CD14-positive monocyte (primary cell): Measurements from ENCODE around the gene FOXC1. TPM values are rescaled to one million over a fixed set of nuclear protein-coding genes. Genes with fewer than 3 reads are reported as not detected.
A peak's percentile ranks its signal among the peaks of the same experiment; 100 is the strongest.

Experiments
- DNase-seq, 3 donors: peaks; one replicate each; pipeline ENCODE4 v3.0.0-alpha.2; 2011 to 2022
- H2AFZ ChIP-seq: 2 replicates; pipeline ENCODE4 v1.6.0; 2012; ENCODE audit warnings: mild to moderate bottlenecking, low read depth, low read length, inconsistent platforms; ENCODE audit not compliant: insufficient read depth, poor library complexity, severe bottlenecking
- H3K27ac ChIP-seq, 2 donors: 1 replicate in 1 of 2; 2 replicates in 1 of 2; pipeline ENCODE4 v1.5.1; 2012 to 2013; ENCODE audit warnings: low read length in 2 of 2, control low read depth in 1 of 2, inconsistent platforms in 1 of 2, low read depth in 1 of 2, mild to moderate bottlenecking in 1 of 2
- H3K27me3 ChIP-seq, 2 donors: one replicate each; pipeline versions ENCODE4 v1.6.0 to v1.6.1; 2011 to 2013; ENCODE audit warnings: low read length in 2 of 2; ENCODE audit not compliant: control insufficient read depth in 2 of 2, insufficient read depth in 2 of 2
- H3K36me3 ChIP-seq, 2 donors: replicated peaks in 1 of 2; 1 replicate in 1 of 2; 2 replicates in 1 of 2; pipeline versions ENCODE4 v1.5.1 to v1.6.1; 2012 to 2013; ENCODE audit warnings: low read length in 2 of 2, control low read depth in 1 of 2, inconsistent platforms in 1 of 2, mild to moderate bottlenecking in 1 of 2; ENCODE audit not compliant: insufficient read depth in 2 of 2, control insufficient read depth in 1 of 2
- H3K4me1 ChIP-seq, 2 donors: 1 replicate in 1 of 2; 2 replicates in 1 of 2; pipeline versions ENCODE4 v1.5.1 to v1.6.1; 2012 to 2013; ENCODE audit warnings: low read length in 2 of 2, control low read depth in 1 of 2, inconsistent platforms in 1 of 2, mild to moderate bottlenecking in 1 of 2, moderate library complexity in 1 of 2; ENCODE audit not compliant: insufficient read depth in 2 of 2, control insufficient read depth in 1 of 2
- H3K4me2 ChIP-seq: replicated peaks from 2 replicates; pipeline ENCODE3; 2012; ENCODE audit warnings: low read length, moderate library complexity, mild to moderate bottlenecking; ENCODE audit not compliant: poor library complexity, severe bottlenecking; ENCODE audit errors: extremely low read depth
- H3K4me3 ChIP-seq, 3 experiments: fragments of 200-600 bp in 1 of 3; sonication (generic) in 1 of 3; replicated peaks in 1 of 3; 1 replicate in 2 of 3; 2 replicates in 1 of 3; pipeline ENCODE4 v1.5.1; 2011 to 2013; ENCODE audit warnings: low read length in 3 of 3, mild to moderate bottlenecking in 3 of 3, control low read depth in 2 of 3, low read depth in 2 of 3, inconsistent platforms in 1 of 3, moderate library complexity in 1 of 3
- H3K79me2 ChIP-seq: 2 replicates; pipeline ENCODE4 v1.6.0; 2012; ENCODE audit warnings: mild to moderate bottlenecking, control low read depth, inconsistent platforms, low read length, moderate library complexity; ENCODE audit not compliant: insufficient read depth
- H3K9ac ChIP-seq: 2 replicates; pipeline ENCODE4 v1.6.0; 2017; ENCODE audit warnings: low read length, mild to moderate bottlenecking; ENCODE audit not compliant: insufficient read depth, poor library complexity, severe bottlenecking
- H3K9me3 ChIP-seq, 2 donors: replicated peaks in 1 of 2; 1 replicate in 1 of 2; 2 replicates in 1 of 2; pipeline versions ENCODE4 v1.5.1 to v1.6.1; 2012 to 2013; ENCODE audit warnings: low read length in 2 of 2, control low read depth in 1 of 2; ENCODE audit not compliant: control insufficient read depth in 1 of 2, insufficient read depth in 1 of 2
- H4K20me1 ChIP-seq: 2 replicates; pipeline ENCODE4 v1.6.0; 2012; ENCODE audit warnings: mild to moderate bottlenecking, low read length, control low read depth, moderate library complexity; ENCODE audit not compliant: insufficient read depth
- H3K27ac Mint-ChIP-seq, 7 donors: one replicate each; pipeline ENCODE4 v1.8.0; 2020; ENCODE audit warnings: mild to moderate bottlenecking in 7 of 7, mixed read lengths in 7 of 7, moderate library complexity in 6 of 7, inconsistent platforms in 2 of 7
- H3K27me3 Mint-ChIP-seq, 3 donors: one replicate each; pipeline ENCODE4 v1.8.0; 2021 to 2022; ENCODE audit warnings: low read depth in 3 of 3, mild to moderate bottlenecking in 3 of 3, mixed read lengths in 3 of 3, moderate library complexity in 3 of 3, inconsistent platforms in 1 of 3
- H3K36me3 Mint-ChIP-seq, 2 donors: one replicate each; pipeline ENCODE4 v1.8.0; 2020; ENCODE audit warnings: mixed read lengths in 2 of 2, inconsistent platforms in 1 of 2, mild to moderate bottlenecking in 1 of 2
- H3K4me1 Mint-ChIP-seq: one replicate; pipeline ENCODE4 v1.8.0; 2020; ENCODE audit warnings: mild to moderate bottlenecking, mixed read lengths
- H3K4me3 Mint-ChIP-seq, 2 donors: one replicate each; pipeline ENCODE4 v1.8.0; 2020; ENCODE audit warnings: mild to moderate bottlenecking in 2 of 2, mixed read lengths in 2 of 2, moderate library complexity in 1 of 2
- H3K9me3 Mint-ChIP-seq, 7 donors: one replicate each; pipeline ENCODE4 v1.8.0; 2020 to 2022; ENCODE audit warnings: mixed read lengths in 7 of 7, mild to moderate bottlenecking in 6 of 7, moderate library complexity in 6 of 7, inconsistent platforms in 2 of 7
- WGBS: methylation state at CpG from one replicate; pipeline ENCODE4 v1.1.5; 2013; ENCODE audit warnings: missing lambda C conversion rate; ENCODE audit not compliant: insufficient coverage; 5-methylcytosine and 5-hydroxymethylcytosine counted together
- intact Hi-C, 2 donors: fragments of 100-400 bp; cut with micrococcal nuclease; formaldehyde crosslinking; loops; one replicate each; pipeline versions ENCODE4 v1.15.0 to v1.15.1; 2023
- polyA plus RNA-seq, 3 donors: library from polyadenylated mRNA; depleted of rRNA in 1 of 3; unstranded in 2 of 3; stranded (reverse) in 1 of 3; fragments of 300-500 nt in 2 of 3; fragments of >200 nt in 1 of 3; fragmentation: Illumina TruSeq in 2 of 3; gene quantifications; 1 replicate in 2 of 3; 2 replicates in 1 of 3; pipeline ENCODE4 v1.2.3, GENCODE V29; 2012 to 2021
- TF ChIP-seq, protein P1 (sequence below): fragments of 200-600 bp; IDR thresholded peaks from one replicate; pipeline ENCODE4 v1.8.0; 2022; ENCODE audit warnings: antibody characterized with exemption, mild to moderate bottlenecking

Gene FOXC1
- polyA plus RNA-seq, 3 donors, result 0.36 TPM; not detected in 2

DNA sequence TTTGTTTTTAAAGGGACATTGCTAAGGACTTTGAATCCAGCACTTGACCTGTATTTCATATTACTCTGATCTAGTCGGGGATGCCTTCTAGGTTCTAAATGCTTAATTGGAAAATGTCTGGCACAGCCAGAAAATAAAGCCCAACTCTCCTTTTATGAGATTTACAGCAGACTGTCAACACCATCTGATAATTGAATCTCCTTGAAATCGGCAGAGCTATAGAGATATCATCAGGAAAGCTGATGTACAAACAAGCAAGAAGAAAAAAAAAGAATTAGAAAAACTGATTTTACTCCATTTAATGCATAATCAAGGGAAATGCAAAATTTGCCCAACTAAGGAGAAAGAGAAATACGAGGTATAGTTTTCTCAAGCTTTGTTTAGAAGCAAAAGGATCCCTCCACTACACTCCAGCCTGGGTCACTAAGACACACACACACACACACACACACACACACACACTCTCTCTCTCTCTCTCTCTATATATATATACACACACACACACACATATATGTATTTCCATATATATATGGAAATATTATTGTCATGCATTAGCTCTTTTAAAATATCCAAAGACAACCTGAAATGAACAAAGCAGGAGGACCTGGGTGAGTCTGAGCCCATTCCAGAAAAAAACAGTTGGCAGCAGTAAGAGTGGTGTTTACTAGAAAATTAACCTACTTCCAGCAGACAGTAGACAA, 9.5 kb upstream of the FOXC1 start:
- Histone ChIP-seq H4K20me1 (no peaks in the 10 kb centered on the region), H2AFZ (no peak overlapping the region), H3K79me2 (no peaks in the 10 kb centered on the region), H3K9me3 (peaks cover 0 to 12% of the 10 kb centered on the region in 2 donors), H3K27me3 (peaks cover 46 to 91% of the 10 kb centered on the region in 2 donors), H3K4me1 (peaks cover 17 to 20% of the 10 kb centered on the region in 2 donors), H3K36me3 (no peaks in the 10 kb centered on the region), H3K27ac (no peak overlapping the region), H3K9ac (no peak overlapping the region), H3K4me2 (no peak overlapping the region), H3K4me3 (no peak overlapping the region)
- TF ChIP-seq, protein P1, sequence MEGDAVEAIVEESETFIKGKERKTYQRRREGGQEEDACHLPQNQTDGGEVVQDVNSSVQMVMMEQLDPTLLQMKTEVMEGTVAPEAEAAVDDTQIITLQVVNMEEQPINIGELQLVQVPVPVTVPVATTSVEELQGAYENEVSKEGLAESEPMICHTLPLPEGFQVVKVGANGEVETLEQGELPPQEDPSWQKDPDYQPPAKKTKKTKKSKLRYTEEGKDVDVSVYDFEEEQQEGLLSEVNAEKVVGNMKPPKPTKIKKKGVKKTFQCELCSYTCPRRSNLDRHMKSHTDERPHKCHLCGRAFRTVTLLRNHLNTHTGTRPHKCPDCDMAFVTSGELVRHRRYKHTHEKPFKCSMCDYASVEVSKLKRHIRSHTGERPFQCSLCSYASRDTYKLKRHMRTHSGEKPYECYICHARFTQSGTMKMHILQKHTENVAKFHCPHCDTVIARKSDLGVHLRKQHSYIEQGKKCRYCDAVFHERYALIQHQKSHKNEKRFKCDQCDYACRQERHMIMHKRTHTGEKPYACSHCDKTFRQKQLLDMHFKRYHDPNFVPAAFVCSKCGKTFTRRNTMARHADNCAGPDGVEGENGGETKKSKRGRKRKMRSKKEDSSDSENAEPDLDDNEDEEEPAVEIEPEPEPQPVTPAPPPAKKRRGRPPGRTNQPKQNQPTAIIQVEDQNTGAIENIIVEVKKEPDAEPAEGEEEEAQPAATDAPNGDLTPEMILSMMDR, result no peak
- peaks cover 0 to 8% (median 2%) of the 10 kb centered on the region in 7 donors for H3K9me3 Mint-ChIP-seq
- WGBS, result no CpG with 5 or more reads among the region's 3 CpGs
- DNase-seq, result no peak
- H3K36me3 Mint-ChIP-seq, result peaks cover 0 to 2% of the 10 kb centered on the region in 2 donors
- intact Hi-C loops, result loop anchor here (5.0 kb wide), 6 partner anchors 502 to 1097 kb away; no protein-coding TSS in a partner anchor
- peak overlapping the region in 1 of 2 donors; percentile 64 for H3K4me3 Mint-ChIP-seq
- H3K4me1 Mint-ChIP-seq, result peaks cover 11% of the 10 kb centered on the region
- no peak overlapping the region for H3K27ac Mint-ChIP-seq
- peaks cover 69 to 97% (median 75%) of the 10 kb centered on the region in 3 donors for H3K27me3 Mint-ChIP-seq

DNA sequence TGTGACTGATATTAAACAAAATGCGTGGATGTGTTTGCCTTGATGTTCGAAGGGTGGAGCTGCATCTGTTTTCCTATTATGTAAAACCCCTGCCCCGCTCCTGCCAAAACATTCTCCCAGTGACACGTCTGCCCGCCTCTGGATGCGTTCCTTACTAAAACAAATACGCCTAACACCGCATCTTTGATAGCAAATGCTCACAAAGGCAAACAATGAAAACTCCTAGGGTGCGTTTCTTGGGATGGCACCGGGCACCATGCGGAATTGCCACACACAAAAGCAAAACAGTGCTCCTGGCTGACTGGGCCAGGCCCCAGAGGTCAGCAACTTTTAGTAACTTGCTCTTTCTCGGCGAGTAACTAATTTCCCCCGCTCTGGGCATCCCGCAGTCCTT, 9.0 kb upstream of the FOXC1 start:
- Histone ChIP-seq H3K27me3 (peaks cover 51 to 93% of the 10 kb centered on the region in 2 donors), H3K36me3 (no peaks in the 10 kb centered on the region), H3K4me3 (no peak overlapping the region), H3K9me3 (peaks cover 0 to 17% of the 10 kb centered on the region in 2 donors), H3K4me2 (no peak overlapping the region), H2AFZ (no peak overlapping the region), H3K4me1 (peaks cover 20 to 24% of the 10 kb centered on the region in 2 donors), H4K20me1 (no peaks in the 10 kb centered on the region), H3K27ac (no peak overlapping the region), H3K79me2 (no peaks in the 10 kb centered on the region), H3K9ac (no peak overlapping the region)
- H3K4me1 Mint-ChIP-seq, result peaks cover 16% of the 10 kb centered on the region
- no peak overlapping the region for H3K27ac Mint-ChIP-seq
- peaks cover 0 to 6% of the 10 kb centered on the region in 2 donors for H3K36me3 Mint-ChIP-seq
- peaks cover 0 to 12% (median 2%) of the 10 kb centered on the region in 7 donors for H3K9me3 Mint-ChIP-seq
- peak overlapping the region in 1 of 2 donors; percentile 64 for H3K4me3 Mint-ChIP-seq
- intact Hi-C loops, result loop anchor here (5.0 kb wide), 6 partner anchors 502 to 1097 kb away; no protein-coding TSS in a partner anchor
- no peak for DNase-seq
- 85% methylated on average over 8 of the region's 15 CpGs for WGBS
- peaks cover 74 to 98% (median 77%) of the 10 kb centered on the region in 3 donors for H3K27me3 Mint-ChIP-seq
- TF ChIP-seq, protein P1, result no peak
